Measurements from ENCODE around the gene GABRA5. TPM values are rescaled to one million over a fixed set of nuclear protein-coding genes. Genes with fewer than 3 reads are reported as not detected.

GABRA5 gene
- total RNA-seq, 1 donor from 2014 or later: not detected

DNA sequence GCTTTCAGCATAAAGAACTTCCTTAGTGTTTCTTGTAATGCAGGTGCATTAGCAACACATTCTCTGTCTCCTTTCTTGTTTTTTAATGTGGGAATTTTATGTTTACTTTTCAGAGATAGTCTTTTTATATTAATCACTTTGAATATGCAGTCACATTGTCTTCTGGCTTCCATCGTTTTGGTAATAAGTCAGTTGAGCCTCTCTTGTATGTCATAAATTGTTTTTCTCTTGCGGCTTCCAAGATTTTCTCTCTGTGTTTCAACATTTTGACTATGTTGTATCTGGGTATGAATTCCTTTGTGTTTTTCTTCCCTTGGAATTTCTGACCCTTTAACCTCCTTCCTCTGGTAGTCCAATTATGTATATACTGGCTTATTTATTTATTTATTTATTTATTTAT lies 129.4 kb downstream of the GABRA5 start:
- DNase-seq (ENCODE audit: low read depth): peak; percentile 0

Other genes starting within 250 kb of the GABRA5 start
- not detected in 2 replicates for gene GABRB3, start 94.0 kb upstream of the GABRA5 start, total RNA-seq
- gene GABRG3, start 104.1 kb downstream of the GABRA5 start, total RNA-seq: not detected in 2 replicates

All from myocyte (in vitro differentiated cells).